ENCODE measurements around the gene WWC1. TPM values are rescaled to one million over a fixed set of nuclear protein-coding genes. Genes with fewer than 3 reads are reported as not detected.
"Not testable (repeated sequence)": the region's sequence is repeated elsewhere in the genome, so short reads cannot be mapped to it uniquely, and the experiment has no call there.

WWC1 gene
- total RNA-seq, 1 experiment from 2014 or later, result 52.8 TPM

DNA sequence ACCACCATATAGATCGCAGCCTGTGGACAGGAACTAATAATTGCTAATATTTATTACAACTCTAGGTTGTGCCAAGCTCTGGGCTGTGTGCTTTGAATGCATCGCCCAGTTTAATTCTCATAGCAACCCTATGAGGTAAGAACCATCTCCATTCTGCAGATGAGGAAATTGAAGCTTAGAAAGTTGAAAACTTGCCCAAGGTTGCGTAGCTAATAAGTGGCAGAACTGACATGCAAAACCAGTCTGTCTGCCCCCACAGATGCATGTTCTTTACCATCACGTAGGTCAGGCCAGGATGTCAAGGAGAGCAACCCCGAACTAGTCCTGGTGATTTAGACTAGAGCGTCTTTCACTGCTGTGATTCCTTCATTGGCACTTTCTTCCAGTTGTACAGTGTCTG is 15.6 kb downstream of the WWC1 start:
- no peak for DNase-seq (ENCODE audit: low read depth)

GRCh38 chr5:168307925-168308584 is 16.6 kb downstream of the WWC1 start:
- DNase-seq (ENCODE audit: low read depth), result no peak

DNA sequence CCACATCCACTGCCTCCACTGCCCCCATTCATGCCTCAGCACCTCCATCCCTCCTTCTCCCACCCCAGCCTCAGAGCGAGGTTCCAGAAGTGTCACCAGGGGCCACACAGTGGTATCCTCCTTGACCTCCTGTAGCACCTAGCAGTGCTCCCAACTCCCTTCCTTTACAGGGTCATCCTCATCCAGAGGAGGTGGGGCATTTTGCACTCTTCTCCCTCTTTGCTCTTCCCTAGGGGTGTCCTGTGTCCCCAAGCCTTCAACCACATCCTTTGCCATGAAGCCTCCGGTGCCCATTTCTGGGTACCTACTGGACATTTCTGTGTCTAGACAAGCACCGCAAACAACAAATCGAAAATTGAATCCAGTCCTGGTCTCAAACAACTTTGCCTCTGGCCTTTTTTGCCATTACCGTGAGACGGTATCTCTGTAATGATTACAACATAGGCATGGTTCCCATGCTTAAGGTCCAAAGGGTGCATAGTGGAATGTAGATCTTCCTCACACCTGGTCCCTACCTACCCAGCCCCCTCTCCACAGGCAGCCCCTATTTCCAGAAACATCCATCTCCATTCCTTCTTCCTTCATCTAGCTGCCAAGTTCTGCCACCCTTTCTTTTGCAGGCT is 17.6 kb downstream of the WWC1 start:
- no peak for DNase-seq (ENCODE audit: low read depth)

DNA sequence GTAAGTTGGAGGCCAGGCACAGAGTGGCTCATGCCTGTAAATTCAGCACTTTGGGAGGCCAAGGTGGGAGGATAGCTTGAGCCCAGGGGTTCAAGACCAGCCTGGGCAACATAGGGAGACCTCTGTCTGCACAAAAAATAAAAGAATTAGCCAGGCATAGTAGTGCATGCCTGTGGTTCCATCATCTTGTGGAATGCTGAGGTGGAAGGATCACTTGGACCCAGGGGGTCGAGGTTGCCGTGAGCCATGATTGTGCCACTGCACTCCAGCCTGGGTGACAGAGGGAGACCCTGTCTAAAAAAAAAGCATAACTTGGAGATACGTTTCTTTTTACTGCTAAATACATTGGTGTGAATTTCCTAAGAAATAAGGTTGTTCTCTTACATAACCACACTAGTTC is 19.1 kb downstream of the WWC1 start:
- not testable (repeated sequence) for DNase-seq (ENCODE audit: low read depth)

GRCh38 chr5:168311061-168311566 is 19.7 kb downstream of the WWC1 start:
- no peak for DNase-seq (ENCODE audit: low read depth)

GRCh38 chr5:168312606-168313295 is 21.3 kb downstream of the WWC1 start:
- DNase-seq (ENCODE audit: low read depth), result no peak

GRCh38 chr5:168313596-168314204 is 22.3 kb downstream of the WWC1 start:
- no peak for DNase-seq (ENCODE audit: low read depth)

- peak; percentile 99 for DNase-seq (ENCODE audit: low read depth)
Measured at GRCh38 chr5:168314735-168315411, 23.4 kb downstream of the WWC1 start.

DNA sequence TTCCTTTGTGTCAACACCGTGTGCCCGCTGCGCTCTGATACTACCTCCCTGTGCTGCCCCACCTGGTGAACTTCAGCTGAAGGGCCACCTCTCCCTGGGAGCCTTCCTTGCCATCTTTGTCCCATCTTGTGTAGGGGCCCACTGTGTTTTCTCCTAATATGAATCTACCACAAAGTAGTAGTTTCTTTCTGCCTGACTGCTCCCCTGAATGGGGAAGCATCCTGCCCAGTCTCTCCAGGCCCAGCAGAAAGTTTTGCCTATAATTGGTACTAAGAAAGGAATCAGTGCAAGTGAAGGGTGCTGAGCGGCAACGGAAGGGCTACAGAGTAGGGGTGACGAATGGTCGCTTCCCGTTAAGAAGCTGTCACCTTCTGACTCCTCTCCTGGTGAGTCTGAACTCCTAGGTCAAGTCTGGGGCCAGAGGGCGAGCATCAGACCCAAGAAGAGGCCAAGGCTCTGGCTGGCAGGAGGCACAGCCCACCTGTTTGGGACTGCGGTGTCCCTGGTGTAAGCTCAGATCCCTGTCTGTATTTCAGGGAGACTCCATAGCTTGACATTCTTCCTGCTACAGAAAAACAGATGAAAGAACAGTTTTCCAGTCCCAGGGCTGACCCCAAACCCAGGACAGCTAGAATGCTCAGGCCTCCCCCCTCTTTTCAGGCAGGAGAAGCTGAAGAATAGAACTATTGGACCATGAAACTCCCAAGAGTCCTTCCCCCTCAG is 24.1 kb downstream of the WWC1 start:
- DNase-seq (ENCODE audit: low read depth), result no peak

- DNase-seq (ENCODE audit: low read depth), result no peak
Measured at GRCh38 chr5:168316139-168316578, 24.7 kb downstream of the WWC1 start.

DNA sequence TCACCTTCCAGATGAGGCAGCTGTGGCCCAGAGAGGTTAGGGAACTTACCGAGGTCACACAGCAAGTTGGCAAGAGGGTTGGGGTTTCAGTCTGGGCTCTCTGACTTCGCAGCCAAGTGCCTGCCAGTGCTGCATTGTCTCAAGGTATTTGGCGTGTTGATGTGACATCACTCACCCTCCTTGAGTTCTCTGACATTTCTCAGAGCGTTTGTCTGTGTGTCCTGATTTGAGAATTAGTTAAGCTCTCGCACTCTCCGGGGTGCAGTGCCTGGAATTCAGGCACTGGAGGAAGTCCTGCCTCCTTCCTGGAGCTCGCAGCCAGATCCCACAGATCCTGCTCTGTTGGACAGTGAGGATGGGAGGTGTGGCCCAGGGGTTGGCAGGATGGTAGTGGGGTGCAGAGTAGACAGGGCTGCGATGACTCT is 25.7 kb downstream of the WWC1 start:
- no peak for DNase-seq (ENCODE audit: low read depth)

- peak; percentile 97 for DNase-seq (ENCODE audit: low read depth)
Measured at GRCh38 chr5:168317521-168318147, 26.2 kb downstream of the WWC1 start.

DNA sequence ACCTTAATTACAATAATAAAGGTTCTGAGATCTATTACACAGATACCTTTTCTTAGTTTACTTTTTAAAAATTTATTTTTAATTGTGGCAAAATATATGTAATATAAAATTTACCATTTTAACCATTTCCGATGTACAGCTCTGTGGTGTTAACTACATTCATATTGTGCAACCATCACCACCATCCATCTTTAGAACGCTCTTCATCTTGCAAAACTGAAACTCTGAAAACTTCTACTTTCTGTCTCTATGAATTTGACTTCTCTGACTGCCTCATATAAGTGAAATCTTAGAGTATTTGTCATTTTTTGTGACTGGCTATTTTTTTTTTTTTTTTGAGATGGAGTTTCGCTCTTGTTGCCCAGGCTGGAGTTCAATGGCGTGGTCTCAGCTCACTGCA is 26.8 kb downstream of the WWC1 start:
- no peak for DNase-seq (ENCODE audit: low read depth)

DNA sequence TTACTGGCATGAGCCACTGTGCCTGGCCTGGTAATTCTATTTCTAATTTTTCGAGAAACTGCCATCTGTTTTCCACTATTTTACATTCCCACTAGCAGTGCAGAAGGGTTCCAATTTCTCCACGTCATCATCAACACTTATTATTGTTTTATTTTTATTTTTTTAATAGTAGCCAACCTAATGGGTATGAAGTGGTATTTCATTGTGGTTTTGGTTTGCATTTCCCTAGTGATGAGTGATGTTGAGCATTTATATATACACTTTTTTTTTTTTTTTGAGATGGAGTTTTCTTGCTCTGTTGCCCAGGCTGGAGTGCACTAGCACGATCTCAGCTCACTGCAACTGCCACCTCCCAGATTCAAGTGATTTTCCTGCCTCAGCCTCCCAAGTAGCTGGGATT is 28.3 kb downstream of the WWC1 start:
- peak; percentile 23 for DNase-seq (ENCODE audit: low read depth)

DNA sequence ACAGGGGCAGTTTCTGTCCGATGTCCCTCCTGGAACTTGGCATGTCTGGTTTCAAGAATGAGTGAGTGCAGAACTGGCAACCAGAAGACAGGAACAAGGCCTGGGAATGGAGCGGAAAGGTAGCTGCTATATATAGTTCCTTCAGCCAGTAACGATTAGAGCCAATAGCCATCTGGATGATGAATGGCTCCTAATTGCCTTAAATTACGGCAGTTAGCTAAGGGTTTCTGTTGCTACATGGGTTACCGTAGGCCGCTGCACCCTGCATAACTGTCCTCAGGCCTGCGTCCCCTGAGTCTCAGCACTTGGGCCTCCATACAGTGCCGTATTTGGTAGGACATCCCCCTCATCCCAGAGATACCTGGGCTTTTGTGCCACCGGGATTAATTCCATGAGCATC is 29.4 kb downstream of the WWC1 start:
- DNase-seq (ENCODE audit: low read depth), result no peak

DNA sequence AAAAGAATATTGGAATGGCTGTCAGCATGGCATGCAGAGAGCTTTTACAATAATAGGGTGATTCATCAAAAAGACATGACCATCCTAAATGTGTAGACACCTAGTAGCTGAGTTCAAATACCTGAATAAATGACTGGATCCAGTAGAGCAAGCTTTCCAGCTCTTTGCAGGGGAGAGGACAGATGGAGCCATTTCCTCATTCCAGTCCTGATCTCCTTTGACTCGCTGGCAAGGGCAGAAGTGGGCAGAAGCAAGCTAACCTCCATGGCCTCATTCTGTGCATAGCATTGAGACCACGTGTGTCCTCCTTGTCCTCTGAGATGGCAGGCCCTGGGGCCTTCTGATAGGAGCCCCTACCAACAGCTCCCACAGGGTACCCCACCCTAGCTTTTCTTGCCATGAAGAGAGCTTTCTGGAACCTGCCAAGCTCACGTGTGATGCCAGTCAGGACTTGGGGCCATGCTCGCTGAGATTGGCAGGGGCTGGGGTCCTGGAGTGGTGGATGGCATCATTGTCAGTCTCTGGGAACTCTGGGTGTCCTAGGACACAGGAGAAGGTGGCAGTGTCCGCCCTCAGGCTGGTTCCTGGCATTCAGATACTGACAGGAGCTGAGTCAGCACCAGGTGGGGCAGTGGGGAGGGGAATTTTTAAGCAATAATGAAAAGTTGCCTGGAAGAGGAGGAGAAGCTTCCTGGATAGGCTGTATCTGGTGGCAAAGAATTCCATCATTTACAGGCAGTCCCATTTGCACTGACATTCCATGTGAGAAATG is 33.6 kb downstream of the WWC1 start:
- peak; percentile 78 for DNase-seq (ENCODE audit: low read depth)

GRCh38 chr5:168327019-168327421 is 35.6 kb downstream of the WWC1 start:
- peak; percentile 27 for DNase-seq (ENCODE audit: low read depth)

DNA sequence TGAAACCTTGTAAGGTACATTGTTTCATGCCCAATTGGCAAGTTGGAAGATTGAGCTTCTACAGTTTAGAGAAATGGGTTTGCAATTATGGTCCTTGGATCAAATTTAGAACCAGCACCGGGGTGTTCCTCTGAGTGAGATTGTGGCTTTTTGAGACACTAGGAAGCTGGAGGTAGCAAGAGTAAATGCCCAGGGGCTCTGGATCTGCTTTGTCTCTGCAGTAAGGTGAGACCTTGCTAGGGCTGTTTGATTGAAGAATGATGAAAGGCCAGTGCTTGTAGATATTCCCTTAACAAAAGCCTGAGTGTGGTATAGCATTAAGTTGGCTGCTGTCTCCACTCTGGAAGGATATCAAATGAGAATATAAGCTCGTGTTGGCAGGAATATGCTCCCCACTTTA is 36.0 kb downstream of the WWC1 start:
- no peak for DNase-seq (ENCODE audit: low read depth)

GRCh38 chr5:168327994-168328393 is 36.5 kb downstream of the WWC1 start:
- no peak for DNase-seq (ENCODE audit: low read depth)
